IPS DF 6.9 (cell line): ENCODE results near the gene MSX2.

Source experiments
- DNase-seq: peaks from one replicate; pipeline ENCODE4 v3.0.0-alpha.2; 2013; ENCODE audit warnings: low read depth, low spot score
- H3K27ac ChIP-seq: one replicate; pipeline ENCODE4 v1.5.1; 2013; ENCODE audit warnings: low read length, control low read depth
- H3K27me3 ChIP-seq: 2 replicates; pipeline ENCODE4 v1.6.1; 2013; ENCODE audit warnings: mild to moderate bottlenecking, low read length; ENCODE audit not compliant: control insufficient read depth, insufficient read depth
- H3K36me3 ChIP-seq: 2 replicates; pipeline ENCODE4 v1.6.1; 2013; ENCODE audit warnings: low read length; ENCODE audit not compliant: control insufficient read depth, insufficient read depth
- H3K4me1 ChIP-seq: 2 replicates; pipeline ENCODE4 v1.6.1; 2013; ENCODE audit warnings: low read length; ENCODE audit not compliant: control insufficient read depth, insufficient read depth
- H3K4me3 ChIP-seq: 2 replicates; pipeline ENCODE4 v1.5.1; 2013; ENCODE audit warnings: mild to moderate bottlenecking, low read length
- H3K9me3 ChIP-seq: 2 replicates; pipeline ENCODE4 v1.6.1; 2013; ENCODE audit warnings: low read length, inconsistent platforms; ENCODE audit not compliant: control insufficient read depth, insufficient read depth
- WGBS: extraction: QIAGEN DNeasy Blood & Tissue Kit; methylation state at CpG from one replicate; pipeline ENCODE4 v1.1.7; 2013; ENCODE audit warnings: mixed read lengths, missing lambda C conversion rate; ENCODE audit not compliant: insufficient read length, insufficient coverage; 5-methylcytosine and 5-hydroxymethylcytosine counted together

The MSX2 gene

GRCh38 chr5:174724484-174725260, at the start of gene MSX2:
MSX2 (plus strand) TSS chr5:174724582; CDS start chr5:174724660, 78 bp downstream.
- WGBS = no CpG with 5 or more reads among the region's 87 CpGs
- DNase-seq = no peak
- peak within 1 kb of the TSS; percentile 71; the same call in 1 of the 2 replicates for H3K4me3 ChIP-seq
- H3K27me3 ChIP-seq = peaks cover 83% of the 10 kb centered on the region
- no peak within 1 kb of the TSS for H3K27ac ChIP-seq
- H3K4me1 ChIP-seq = peaks cover 5% of the 10 kb centered on the region; the same call in 1 of the 2 replicates
- H3K9me3 ChIP-seq = no peaks in the 10 kb centered on the region
- H3K36me3 ChIP-seq = no peaks in the 10 kb centered on the region

GRCh38 chr5:174675110-174675509, 49.3 kb upstream of the MSX2 start:
- no CpG with 5 or more reads among the region's 2 CpGs for WGBS
- Histone ChIP-seq H3K4me3 (no peak overlapping the region), H3K36me3 (no peaks in the 10 kb centered on the region), H3K9me3 (no peaks in the 10 kb centered on the region), H3K4me1 (no peaks in the 10 kb centered on the region), H3K27me3 (no peaks in the 10 kb centered on the region), H3K27ac (no peak overlapping the region)
- no peak for DNase-seq

- no peak for DNase-seq
- no peak overlapping the region for H3K4me3 ChIP-seq
- H3K36me3 ChIP-seq = no peaks in the 10 kb centered on the region
- whole genome bisulfite sequencing = no CpG with 5 or more reads among the region's 5 CpGs
- H3K9me3 ChIP-seq = no peaks in the 10 kb centered on the region
- H3K27me3 ChIP-seq = no peaks in the 10 kb centered on the region
- H3K4me1 ChIP-seq = no peaks in the 10 kb centered on the region
- no peak overlapping the region for H3K27ac ChIP-seq
Observed at GRCh38 chr5:174675916-174676315, 48.5 kb upstream of the MSX2 start.

GRCh38 chr5:174678107-174678506, 46.3 kb upstream of the MSX2 start:
- no peak for DNase-seq
- no peaks in the 10 kb centered on the region for H3K36me3 ChIP-seq
- H3K27ac ChIP-seq = no peak overlapping the region
- no peaks in the 10 kb centered on the region for H3K9me3 ChIP-seq
- H3K4me3 ChIP-seq = no peak overlapping the region
- no peaks in the 10 kb centered on the region for H3K27me3 ChIP-seq
- no peaks in the 10 kb centered on the region for H3K4me1 ChIP-seq

- no peak for DNase-seq
- no peak overlapping the region for H3K4me3 ChIP-seq
- no peaks in the 10 kb centered on the region for H3K9me3 ChIP-seq
- WGBS = no CpG with 5 or more reads among the region's 7 CpGs
- no peaks in the 10 kb centered on the region for H3K4me1 ChIP-seq
- no peak overlapping the region for H3K27ac ChIP-seq
- no peaks in the 10 kb centered on the region for H3K36me3 ChIP-seq
- no peaks in the 10 kb centered on the region for H3K27me3 ChIP-seq
Observed at GRCh38 chr5:174680901-174681565, 43.3 kb upstream of the MSX2 start.

GRCh38 chr5:174687503-174687902, 36.9 kb upstream of the MSX2 start:
- DNase-seq = no peak
- Histone ChIP-seq H3K4me3 (no peak overlapping the region), H3K4me1 (no peaks in the 10 kb centered on the region), H3K27ac (no peak overlapping the region), H3K27me3 (peaks cover 6% of the 10 kb centered on the region; the same call in 1 of the 2 replicates), H3K36me3 (no peaks in the 10 kb centered on the region), H3K9me3 (no peaks in the 10 kb centered on the region)

GRCh38 chr5:174688441-174689354, 35.7 kb upstream of the MSX2 start:
- WGBS = no CpG with 5 or more reads among the region's 30 CpGs
- H3K4me3 ChIP-seq = peak overlapping the region; percentile 4; the same call in 1 of the 2 replicates
- H3K9me3 ChIP-seq = no peaks in the 10 kb centered on the region
- no peak for DNase-seq
- H3K4me1 ChIP-seq = peaks cover 1% of the 10 kb centered on the region; the same call in 1 of the 2 replicates
- H3K27me3 ChIP-seq = peaks cover 6% of the 10 kb centered on the region; the same call in 1 of the 2 replicates
- H3K27ac ChIP-seq = no peak overlapping the region
- no peaks in the 10 kb centered on the region for H3K36me3 ChIP-seq

- H3K4me1 ChIP-seq = peaks cover 2% of the 10 kb centered on the region; the same call in 1 of the 2 replicates
- no peak for DNase-seq
- no peak overlapping the region for H3K4me3 ChIP-seq
- no CpG with 5 or more reads among the region's 8 CpGs for WGBS
- no peaks in the 10 kb centered on the region for H3K36me3 ChIP-seq
- H3K27me3 ChIP-seq = peaks cover 7% of the 10 kb centered on the region; the same call in 1 of the 2 replicates
- H3K9me3 ChIP-seq = no peaks in the 10 kb centered on the region
- H3K27ac ChIP-seq = no peak overlapping the region
Observed at GRCh38 chr5:174690271-174690670, 34.1 kb upstream of the MSX2 start.

GRCh38 chr5:174692381-174692780, 32.0 kb upstream of the MSX2 start:
- H3K27me3 ChIP-seq = peaks cover 7% of the 10 kb centered on the region; the same call in 1 of the 2 replicates
- H3K4me3 ChIP-seq = no peak overlapping the region

GRCh38 chr5:174692982-174693422, 31.4 kb upstream of the MSX2 start:
- no CpG with 5 or more reads among the region's 16 CpGs for WGBS

More at GRCh38 chr5:174692381-174692780, 32.0 kb upstream of the MSX2 start:
- no peak for DNase-seq
- Histone ChIP-seq H3K4me1 (peaks cover 2% of the 10 kb centered on the region), H3K27ac (no peak overlapping the region), H3K9me3 (no peaks in the 10 kb centered on the region), H3K36me3 (no peaks in the 10 kb centered on the region)
- WGBS = no CpG with 5 or more reads among the region's 12 CpGs

More at GRCh38 chr5:174692982-174693422, 31.4 kb upstream of the MSX2 start:
- Histone ChIP-seq H3K27me3 (peaks cover 7% of the 10 kb centered on the region; the same call in 1 of the 2 replicates), H3K9me3 (no peaks in the 10 kb centered on the region), H3K4me1 (peaks cover 2% of the 10 kb centered on the region), H3K27ac (no peak overlapping the region), H3K4me3 (no peak overlapping the region), H3K36me3 (no peaks in the 10 kb centered on the region)
- no peak for DNase-seq
